Neural progenitor cell (in vitro differentiated cells): ENCODE data around the gene ZCCHC9.

Source experiments
- CTCF ChIP-seq: fragments of 200-600 bp; sonication (generic); IDR thresholded peaks from 2 replicates; pipeline ENCODE4 v1.5.1; 2017; ENCODE audit warnings: antibody characterized with exemption, mild to moderate bottlenecking
- EZH2 ChIP-seq: fragments of 200-600 bp; sonication (generic); IDR thresholded peaks from 2 replicates; pipeline ENCODE4 v1.6.1; 2017; ENCODE audit warnings: antibody characterized with exemption, mild to moderate bottlenecking, moderate library complexity
- EZH2phosphoT487 ChIP-seq: fragments of 200-600 bp; sonication (generic); IDR thresholded peaks from 2 replicates; pipeline ENCODE4 v1.6.1; 2017; ENCODE audit warnings: antibody characterized with exemption

GRCh38 chr5:81286059-81286617 is 15.2 kb upstream of the ZCCHC9 start:
- TF ChIP-seq EZH2: no peak
- TF ChIP-seq CTCF: no peak
- no peak for TF ChIP-seq EZH2phosphoT487
